Activated naive CD8-positive, alpha-beta T cell treated with anti-CD3 and anti-CD28 coated beads, Interleukin-2, amount 10 ng/mL, durations not matched to agents 7 days and 5 days (primary cell): ENCODE data around the gene SORCS3. TPM values are rescaled to one million over a fixed set of nuclear protein-coding genes. Genes with fewer than 3 reads are reported as not detected.

ENCODE experiments used
- ATAC-seq: fragments of 150-1000 bp; cut with Tn5 transposase; one replicate; pipeline ENCODE4 v1.10.0; 2021; ENCODE audit warnings: low read depth, moderate library complexity
- POLR2A ChIA-PET: fragments of 350-600 bp; sonication (Branson Sonifier 250); formaldehyde crosslinking; loops from one replicate; lab custom pipeline; 2021; ENCODE audit warnings: antibody characterized with exemption; lab: Charles Lee
- DNase-seq: peaks from one replicate; pipeline ENCODE4 v3.0.0; 2021
- H3K27ac Mint-ChIP-seq: one replicate; pipeline ENCODE4 v1.8.0; 2022; ENCODE audit warnings: mild to moderate bottlenecking, mixed read lengths
- H3K27me3 Mint-ChIP-seq: one replicate; pipeline ENCODE4 v1.8.0; 2022; ENCODE audit warnings: mild to moderate bottlenecking, moderate library complexity, mixed read lengths
- H3K36me3 Mint-ChIP-seq: one replicate; pipeline ENCODE4 v1.8.0; 2021; ENCODE audit warnings: mild to moderate bottlenecking, mixed read lengths
- H3K4me1 Mint-ChIP-seq: one replicate; pipeline ENCODE4 v1.8.0; 2021; ENCODE audit warnings: mixed read lengths
- H3K4me3 Mint-ChIP-seq: one replicate; pipeline ENCODE4 v1.8.0; 2022; ENCODE audit warnings: mild to moderate bottlenecking, moderate library complexity, mixed read lengths
- H3K9me3 Mint-ChIP-seq: one replicate; pipeline ENCODE4 v1.8.0; 2021; ENCODE audit warnings: mixed read lengths
- total RNA-seq, 2 experiments: library from RNA; stranded (reverse); gene quantifications; one replicate each; pipeline ENCODE4 v1.2.3, GENCODE V29; 2021

Gene SORCS3
- total RNA-seq, 2 experiments from 2014 or later, result not detected

DNA sequence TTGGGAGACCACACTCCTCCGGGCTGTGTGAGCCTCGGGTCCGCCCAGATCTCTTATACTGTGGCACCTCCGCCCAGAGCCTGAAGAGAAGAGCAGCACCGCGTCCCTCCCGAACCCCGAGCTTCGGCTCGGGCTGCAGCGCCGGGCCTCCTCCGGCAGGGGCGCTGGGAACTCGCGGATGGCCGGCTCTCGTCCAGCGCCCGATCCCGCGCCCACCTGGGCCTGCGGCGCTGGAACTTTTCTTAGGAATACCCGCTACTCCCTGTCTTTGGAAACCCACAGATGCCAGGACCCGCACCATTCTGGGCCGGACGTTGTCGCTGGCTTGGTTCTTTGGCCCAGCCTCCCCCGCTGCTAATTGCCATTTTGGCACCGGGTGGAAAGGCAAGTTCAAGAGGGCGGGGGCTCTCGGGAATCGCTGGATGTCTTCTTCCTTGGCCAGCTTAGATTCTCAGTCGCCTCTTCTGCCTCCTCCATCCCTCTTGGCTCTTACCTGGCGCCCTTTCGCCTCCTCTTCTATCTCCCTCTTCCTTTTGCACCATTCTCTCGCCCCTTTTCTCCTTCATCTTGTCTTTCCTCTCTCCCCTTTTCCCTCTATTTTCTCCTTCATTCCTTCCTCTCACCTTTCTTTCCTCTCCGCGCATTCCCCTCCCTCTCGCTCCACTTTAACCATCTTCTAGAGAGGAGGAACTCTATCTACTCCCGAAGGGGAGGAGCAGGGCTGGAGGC lies 2.1 kb upstream of the SORCS3 start:
- Mint-ChIP-seq H3K4me3 (peak overlapping the region; percentile 31), H3K4me1 (peaks cover 12% of the 10 kb centered on the region), H3K27ac (no peak overlapping the region), H3K27me3 (peaks cover 66% of the 10 kb centered on the region), H3K9me3 (no peaks in the 10 kb centered on the region), H3K36me3 (no peaks in the 10 kb centered on the region)
- no peak for DNase-seq
- POLR2A ChIA-PET, result no interaction called here
- no peak for ATAC-seq

- Mint-ChIP-seq H3K27me3 (peaks cover 69% of the 10 kb centered on the region), H3K4me1 (peaks cover 12% of the 10 kb centered on the region), H3K36me3 (no peaks in the 10 kb centered on the region), H3K27ac (no peak overlapping the region), H3K4me3 (peak overlapping the region; percentile 31), H3K9me3 (no peaks in the 10 kb centered on the region)
- ATAC-seq (no peak), DNase-seq (no peak)
- POLR2A ChIA-PET, result no interaction called here
These were observed 1.3 kb upstream of the SORCS3 start for GRCh38 chr10:104639590-104640338.

- Mint-ChIP-seq H3K9me3 (no peaks in the 10 kb centered on the region), H3K27ac (peak overlapping the region; percentile 38), H3K36me3 (no peaks in the 10 kb centered on the region), H3K4me1 (peaks cover 12% of the 10 kb centered on the region), H3K27me3 (peaks cover 71% of the 10 kb centered on the region), H3K4me3 (no peak overlapping the region)
- ATAC-seq (no peak), DNase-seq (no peak)
- POLR2A ChIA-PET, result no interaction called here
These were observed 527 bp upstream of the SORCS3 start for GRCh38 chr10:104640339-104641186.

DNA sequence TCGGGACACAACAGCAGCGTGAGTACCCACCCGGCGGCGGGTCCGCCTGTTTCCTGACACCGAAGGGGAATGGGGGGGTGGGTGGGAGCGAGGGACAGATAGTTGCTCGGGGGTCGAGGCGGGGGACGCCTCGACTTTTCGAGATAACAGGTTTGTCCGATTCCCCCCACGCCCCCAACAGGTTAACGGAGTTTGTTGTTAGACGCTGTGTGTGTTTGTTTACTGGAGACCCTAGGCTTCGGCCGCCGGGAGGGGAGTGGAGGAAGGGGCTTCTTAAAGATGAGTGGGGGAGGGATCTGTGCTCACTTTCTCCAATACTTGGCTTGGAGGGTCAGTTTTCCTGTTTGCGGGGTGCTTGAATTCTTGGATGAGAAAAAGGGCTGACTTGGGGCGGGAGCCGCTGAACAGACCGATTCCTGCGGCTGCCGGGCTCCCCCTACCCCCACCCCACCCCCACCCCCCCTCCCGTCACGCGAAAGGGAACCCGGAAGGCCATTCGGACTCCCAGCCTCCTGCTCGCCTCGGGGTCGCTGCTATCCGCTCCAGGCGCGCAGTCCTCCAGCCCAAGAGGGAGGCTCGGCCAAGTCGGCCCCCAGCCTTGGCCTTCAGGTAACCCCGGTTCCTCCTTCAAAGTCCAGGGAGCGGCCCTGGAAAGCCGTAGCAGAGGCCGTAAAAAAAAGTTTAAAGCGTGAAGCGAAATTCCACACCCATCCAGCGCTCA lies 1.0 kb downstream of the SORCS3 start:
- DNase-seq, result no peak
- Mint-ChIP-seq H3K4me1 (peaks cover 12% of the 10 kb centered on the region), H3K36me3 (no peaks in the 10 kb centered on the region), H3K27me3 (peaks cover 68% of the 10 kb centered on the region), H3K9me3 (no peaks in the 10 kb centered on the region), H3K4me3 (no peak overlapping the region), H3K27ac (no peak overlapping the region)
- POLR2A ChIA-PET, result no interaction called here
- no peak for ATAC-seq

DNA sequence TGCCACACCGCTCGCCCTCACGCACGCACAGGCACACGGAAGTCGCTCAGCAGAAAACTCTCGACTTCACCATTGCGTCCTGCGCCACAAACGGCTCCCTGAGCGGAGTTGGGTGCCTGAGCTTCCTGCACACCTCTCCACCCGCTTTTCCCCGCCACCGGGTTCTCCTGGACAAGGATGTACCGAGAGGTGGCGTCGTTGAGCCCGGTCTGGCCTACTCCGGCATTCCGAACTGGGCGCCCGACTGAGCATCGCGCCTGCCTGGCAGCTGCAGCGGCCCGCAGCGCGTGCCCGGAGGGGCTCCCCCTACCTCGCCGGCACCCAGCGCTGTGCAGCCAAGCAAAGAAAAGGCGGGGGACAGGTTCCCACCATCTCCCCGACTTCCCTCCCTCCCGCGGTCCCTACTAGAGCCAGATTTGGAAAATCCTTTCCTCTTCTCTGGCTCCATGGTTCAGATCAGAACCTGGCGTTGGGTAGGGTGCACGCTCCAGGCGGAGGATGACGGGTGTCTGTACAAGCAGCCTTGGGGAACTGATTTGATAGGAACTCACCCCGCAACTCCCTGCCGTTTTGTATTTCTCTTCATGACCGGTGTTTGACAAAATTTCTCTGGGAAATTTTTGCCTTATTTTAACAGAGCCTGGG lies 1.7 kb downstream of the SORCS3 start:
- Mint-ChIP-seq H3K9me3 (no peaks in the 10 kb centered on the region), H3K4me3 (no peak overlapping the region), H3K4me1 (peaks cover 11% of the 10 kb centered on the region), H3K27ac (no peak overlapping the region), H3K27me3 (peaks cover 70% of the 10 kb centered on the region), H3K36me3 (no peaks in the 10 kb centered on the region)
- ATAC-seq (no peak), DNase-seq (no peak)
- POLR2A ChIA-PET, result no interaction called here

- Mint-ChIP-seq H3K36me3 (no peaks in the 10 kb centered on the region), H3K9me3 (no peaks in the 10 kb centered on the region), H3K27ac (no peak overlapping the region), H3K4me1 (peaks cover 8% of the 10 kb centered on the region), H3K27me3 (peaks cover 70% of the 10 kb centered on the region), H3K4me3 (no peak overlapping the region)
- POLR2A ChIA-PET, result no interaction called here
- DNase-seq, result no peak
- no peak for ATAC-seq
These were observed 2.2 kb downstream of the SORCS3 start for GRCh38 chr10:104643303-104643663.

- DNase-seq (no peak), ATAC-seq (no peak)
- H3K4me1 Mint-ChIP-seq, result no peaks in the 10 kb centered on the region
- H3K36me3 Mint-ChIP-seq, result no peaks in the 10 kb centered on the region
- POLR2A ChIA-PET, result no interaction called here
- no peaks in the 10 kb centered on the region for H3K9me3 Mint-ChIP-seq
- no peak overlapping the region for H3K4me3 Mint-ChIP-seq
- H3K27me3 Mint-ChIP-seq, result peaks cover 50% of the 10 kb centered on the region
- no peak overlapping the region for H3K27ac Mint-ChIP-seq
These were observed 5.1 kb downstream of the SORCS3 start for GRCh38 chr10:104646146-104646545.

- no peaks in the 10 kb centered on the region for H3K9me3 Mint-ChIP-seq
- no peak overlapping the region for H3K4me3 Mint-ChIP-seq
- DNase-seq (no peak), ATAC-seq (no peak)
- no peak overlapping the region for H3K27ac Mint-ChIP-seq
- POLR2A ChIA-PET, result no interaction called here
- peaks cover 44% of the 10 kb centered on the region for H3K27me3 Mint-ChIP-seq
- H3K4me1 Mint-ChIP-seq, result no peaks in the 10 kb centered on the region
- no peaks in the 10 kb centered on the region for H3K36me3 Mint-ChIP-seq
These were observed 7.3 kb downstream of the SORCS3 start for GRCh38 chr10:104648421-104648820.

DNA sequence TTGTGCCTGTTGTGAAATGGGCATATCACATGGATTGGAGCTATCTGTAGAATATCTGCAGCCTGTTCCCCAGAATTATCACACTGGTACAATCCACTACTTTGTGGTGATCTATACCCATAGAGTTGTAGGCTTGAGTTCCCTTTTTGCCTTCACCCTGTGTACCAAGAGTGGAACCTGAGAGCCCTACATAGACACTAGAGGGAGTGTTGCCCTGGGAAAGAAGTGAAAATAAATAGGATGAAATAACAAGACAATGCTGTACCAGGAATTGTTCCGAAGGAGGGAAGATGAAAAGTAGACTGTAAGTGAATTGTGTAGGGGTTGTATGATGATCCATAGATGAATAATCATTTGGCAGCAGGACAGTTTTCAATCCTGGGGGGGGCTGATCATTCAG lies 9.0 kb downstream of the SORCS3 start:
- POLR2A ChIA-PET, result no interaction called here
- Mint-ChIP-seq H3K27ac (no peak overlapping the region), H3K27me3 (peaks cover 37% of the 10 kb centered on the region), H3K9me3 (no peaks in the 10 kb centered on the region), H3K4me3 (no peak overlapping the region), H3K4me1 (no peaks in the 10 kb centered on the region), H3K36me3 (no peaks in the 10 kb centered on the region)
- DNase-seq, result no peak
- no peak for ATAC-seq

GRCh38 chr10:104650635-104651331 lies 9.7 kb downstream of the SORCS3 start:
- DNase-seq, result no peak
- Mint-ChIP-seq H3K27me3 (peaks cover 39% of the 10 kb centered on the region), H3K27ac (no peak overlapping the region), H3K4me1 (no peaks in the 10 kb centered on the region), H3K9me3 (no peaks in the 10 kb centered on the region), H3K4me3 (no peak overlapping the region), H3K36me3 (no peaks in the 10 kb centered on the region)
- POLR2A ChIA-PET, result no interaction called here
- ATAC-seq, result no peak

GRCh38 chr10:104657036-104657435 lies 15.9 kb downstream of the SORCS3 start:
- POLR2A ChIA-PET, result no interaction called here
- H3K4me3 Mint-ChIP-seq, result no peak overlapping the region
- no peaks in the 10 kb centered on the region for H3K9me3 Mint-ChIP-seq
- no peaks in the 10 kb centered on the region for H3K4me1 Mint-ChIP-seq
- DNase-seq (no peak), ATAC-seq (no peak)
- no peaks in the 10 kb centered on the region for H3K36me3 Mint-ChIP-seq
- H3K27me3 Mint-ChIP-seq, result peaks cover 26% of the 10 kb centered on the region
- no peak overlapping the region for H3K27ac Mint-ChIP-seq

DNA sequence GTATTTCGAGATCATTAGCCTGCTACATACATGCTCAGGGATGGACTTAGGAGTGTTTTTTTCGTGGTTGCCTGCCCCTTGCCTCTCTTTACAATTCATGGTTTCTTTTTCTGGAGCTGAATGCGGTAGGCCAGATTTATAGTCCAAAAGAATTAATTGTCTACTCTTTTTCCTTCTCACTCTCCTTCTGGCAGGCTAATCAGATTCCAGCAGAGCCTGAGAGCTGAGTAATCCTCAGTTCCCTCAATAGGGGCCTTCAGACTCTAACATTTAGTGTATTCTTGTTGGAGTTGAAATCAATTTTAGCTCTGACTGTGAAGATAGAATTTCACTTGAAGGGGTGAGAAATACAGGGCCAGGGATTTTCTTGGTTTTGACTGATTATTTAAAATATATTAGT lies 16.4 kb downstream of the SORCS3 start:
- DNase-seq, result no peak
- H3K4me1 Mint-ChIP-seq, result no peaks in the 10 kb centered on the region
- peaks cover 23% of the 10 kb centered on the region for H3K27me3 Mint-ChIP-seq
- POLR2A ChIA-PET, result no interaction called here
- no peak for ATAC-seq
- H3K4me3 Mint-ChIP-seq, result no peak overlapping the region
- no peaks in the 10 kb centered on the region for H3K36me3 Mint-ChIP-seq
- H3K9me3 Mint-ChIP-seq, result no peaks in the 10 kb centered on the region
- no peak overlapping the region for H3K27ac Mint-ChIP-seq
